Neural progenitor cell (in vitro differentiated cells): ENCODE data around the gene P2RY13.

ENCODE experiments used
- CTCF ChIP-seq: fragments of 200-600 bp; sonication (generic); IDR thresholded peaks from 2 replicates; pipeline ENCODE4 v1.5.1; 2017; ENCODE audit warnings: antibody characterized with exemption, mild to moderate bottlenecking
- EZH2 ChIP-seq: fragments of 200-600 bp; sonication (generic); IDR thresholded peaks from 2 replicates; pipeline ENCODE4 v1.6.1; 2017; ENCODE audit warnings: antibody characterized with exemption, mild to moderate bottlenecking, moderate library complexity
- EZH2phosphoT487 ChIP-seq: fragments of 200-600 bp; sonication (generic); IDR thresholded peaks from 2 replicates; pipeline ENCODE4 v1.6.1; 2017; ENCODE audit warnings: antibody characterized with exemption

- peak; percentile 72 for TF ChIP-seq CTCF
- TF ChIP-seq EZH2phosphoT487, result no peak
- TF ChIP-seq EZH2, result no peak
Measured at GRCh38 chr3:151327571-151328198, 1.7 kb downstream of the P2RY13 start.
